HFFc6 (cell line): ENCODE data around the gene ZKSCAN3. TPM values are rescaled to one million over a fixed set of nuclear protein-coding genes. Genes with fewer than 3 reads are reported as not detected.
"Not testable (repeated sequence)": the region's sequence is repeated elsewhere in the genome, so short reads cannot be mapped to it uniquely, and the experiment has no call there.

Experiments used
- DNase-seq: peaks from one replicate; pipeline ENCODE4 v3.0.0-alpha.2; 2018
- H3K27ac Mint-ChIP-seq: 2 replicates; pipeline ENCODE4 v1.8.0; 2020; ENCODE audit warnings: mild to moderate bottlenecking, mixed read lengths
- H3K27me3 Mint-ChIP-seq: 2 replicates; pipeline ENCODE4 v1.8.0; 2021; ENCODE audit warnings: mild to moderate bottlenecking, moderate library complexity, mixed read lengths; ENCODE audit not compliant: insufficient read depth
- H3K36me3 Mint-ChIP-seq: 2 replicates; pipeline ENCODE4 v1.8.0; 2021; ENCODE audit warnings: low read depth, mixed read lengths
- H3K4me1 Mint-ChIP-seq: 2 replicates; pipeline ENCODE4 v1.8.0; 2020; ENCODE audit warnings: low read depth, mixed read lengths
- H3K4me3 Mint-ChIP-seq: 2 replicates; pipeline ENCODE4 v1.8.0; 2020; ENCODE audit warnings: mild to moderate bottlenecking, moderate library complexity, mixed read lengths
- H3K9me3 Mint-ChIP-seq: 2 replicates; pipeline ENCODE4 v1.8.0; 2020; ENCODE audit warnings: mild to moderate bottlenecking, mixed read lengths
- long read RNA-seq: library from polyadenylated mRNA; unstranded; transcript quantifications from one replicate; pipeline ENCODE4 v2.0.0, GENCODE V29; 2019
- total RNA-seq, 6 experiments: library from RNA; stranded (reverse); fragmentation: NEBNext Ultra II Directional; extraction: Animal tissue kit (Norgen Biotek cat#: 25700); gene quantifications; 2 replicates in 1 of 6; 3 replicates in 5 of 6; pipeline ENCODE4 v1.2.3, GENCODE V29; 2021
- TF ChIP-seq, protein P1 (sequence below): fragments of 200-600 bp; sonication (generic); IDR thresholded peaks from 2 replicates; pipeline ENCODE4 v1.5.0; 2021; ENCODE audit warnings: antibody characterized with exemption, mild to moderate bottlenecking

ZKSCAN3 gene
- total RNA-seq: 1 to 10 TPM; 2.8 to 4.2 (median 3.6) TPM
- long read RNA-seq, partial matches to known transcripts: 1 of 4 reads
- long read RNA-seq, other reads (novel, unspliced or antisense): 3 of 4 reads

- Mint-ChIP-seq H3K27ac (peak within 1 kb of the TSS; percentile 88), H3K4me3 (peak within 1 kb of the TSS; percentile 99), H3K4me1 (peaks cover 36% of the 10 kb centered on the region), H3K9me3 (no peaks in the 10 kb centered on the region), H3K27me3 (peaks cover 5% of the 10 kb centered on the region), H3K36me3 (peaks cover 5% of the 10 kb centered on the region; the same call in 1 of the 2 replicates)
- TF ChIP-seq, protein P1, sequence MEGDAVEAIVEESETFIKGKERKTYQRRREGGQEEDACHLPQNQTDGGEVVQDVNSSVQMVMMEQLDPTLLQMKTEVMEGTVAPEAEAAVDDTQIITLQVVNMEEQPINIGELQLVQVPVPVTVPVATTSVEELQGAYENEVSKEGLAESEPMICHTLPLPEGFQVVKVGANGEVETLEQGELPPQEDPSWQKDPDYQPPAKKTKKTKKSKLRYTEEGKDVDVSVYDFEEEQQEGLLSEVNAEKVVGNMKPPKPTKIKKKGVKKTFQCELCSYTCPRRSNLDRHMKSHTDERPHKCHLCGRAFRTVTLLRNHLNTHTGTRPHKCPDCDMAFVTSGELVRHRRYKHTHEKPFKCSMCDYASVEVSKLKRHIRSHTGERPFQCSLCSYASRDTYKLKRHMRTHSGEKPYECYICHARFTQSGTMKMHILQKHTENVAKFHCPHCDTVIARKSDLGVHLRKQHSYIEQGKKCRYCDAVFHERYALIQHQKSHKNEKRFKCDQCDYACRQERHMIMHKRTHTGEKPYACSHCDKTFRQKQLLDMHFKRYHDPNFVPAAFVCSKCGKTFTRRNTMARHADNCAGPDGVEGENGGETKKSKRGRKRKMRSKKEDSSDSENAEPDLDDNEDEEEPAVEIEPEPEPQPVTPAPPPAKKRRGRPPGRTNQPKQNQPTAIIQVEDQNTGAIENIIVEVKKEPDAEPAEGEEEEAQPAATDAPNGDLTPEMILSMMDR: no peak
- peak; percentile 75 for DNase-seq
Observed at GRCh38 chr6:28349892-28350737, at the start of gene ZKSCAN3. TSS of gene ZKSCAN3 (plus strand) at chr6:28349947. CDS start at chr6:28359587, 9,640 bp downstream.

GRCh38 chr6:28303570-28303969 is 46.2 kb upstream of the ZKSCAN3 start:
- no peak for DNase-seq
- peaks cover 10% of the 10 kb centered on the region for H3K36me3 Mint-ChIP-seq
- H3K4me1 Mint-ChIP-seq: no peaks in the 10 kb centered on the region
- no peaks in the 10 kb centered on the region for H3K27me3 Mint-ChIP-seq
- no peaks in the 10 kb centered on the region for H3K9me3 Mint-ChIP-seq
- H3K27ac Mint-ChIP-seq: no peak overlapping the region
- no peak overlapping the region for H3K4me3 Mint-ChIP-seq
- TF ChIP-seq, protein P1: no peak

DNA sequence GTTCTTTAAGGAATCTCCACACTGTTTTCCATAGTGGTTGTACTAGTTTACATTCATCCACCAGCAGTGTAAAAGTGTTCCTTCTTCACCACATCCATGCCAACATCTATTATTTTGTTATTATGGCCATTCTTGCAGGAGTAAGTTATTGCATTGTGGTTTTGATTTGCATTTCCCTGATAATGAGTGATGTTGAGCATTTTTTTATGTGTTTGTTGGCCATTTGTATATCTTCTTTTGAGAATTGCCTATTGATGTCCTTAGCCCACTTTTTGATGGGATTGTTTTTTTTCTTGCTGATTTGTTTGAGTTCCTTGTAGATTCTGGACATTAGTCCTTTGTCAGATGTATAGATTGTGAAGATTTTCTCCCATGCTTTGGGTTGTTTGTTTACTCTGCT is 43.4 kb upstream of the ZKSCAN3 start:
- not testable (repeated sequence) for DNase-seq, H3K27ac Mint-ChIP-seq, H3K4me1 Mint-ChIP-seq, H3K36me3 Mint-ChIP-seq, H3K4me3 Mint-ChIP-seq, H3K9me3 Mint-ChIP-seq, H3K27me3 Mint-ChIP-seq

- Mint-ChIP-seq H3K27ac (no peak overlapping the region), H3K9me3 (no peaks in the 10 kb centered on the region), H3K36me3 (no peaks in the 10 kb centered on the region), H3K27me3 (no peaks in the 10 kb centered on the region), H3K4me3 (no peak overlapping the region), H3K4me1 (peaks cover 7% of the 10 kb centered on the region)
- TF ChIP-seq, protein P1: no peak
- no peak for DNase-seq
Observed at GRCh38 chr6:28311139-28311823, 38.5 kb upstream of the ZKSCAN3 start.

DNA sequence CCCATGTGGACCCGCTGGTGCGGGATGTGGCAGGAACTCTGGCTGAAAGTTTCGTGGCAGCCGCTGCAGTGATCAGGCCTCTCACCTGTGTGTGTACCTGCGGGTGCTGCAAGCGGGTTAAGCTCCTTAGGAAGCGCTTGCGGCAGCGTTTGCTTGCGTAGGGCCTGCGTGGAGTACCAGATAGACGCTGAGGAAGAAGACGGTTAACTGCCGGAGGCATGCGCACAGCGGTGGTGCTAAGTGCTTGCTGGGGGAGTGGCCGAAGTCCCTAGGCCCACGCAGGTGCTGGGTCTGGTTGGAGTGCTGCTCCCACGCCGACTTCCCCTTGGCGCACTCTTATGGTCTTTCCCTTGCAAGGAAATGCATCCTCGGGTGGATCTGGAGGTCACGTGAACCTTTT is 36.8 kb upstream of the ZKSCAN3 start:
- no peaks in the 10 kb centered on the region for H3K27me3 Mint-ChIP-seq
- H3K4me3 Mint-ChIP-seq: no peak overlapping the region
- no peak for DNase-seq
- peaks cover 13% of the 10 kb centered on the region for H3K4me1 Mint-ChIP-seq
- H3K9me3 Mint-ChIP-seq: no peaks in the 10 kb centered on the region
- H3K27ac Mint-ChIP-seq: no peak overlapping the region
- no peaks in the 10 kb centered on the region for H3K36me3 Mint-ChIP-seq
- TF ChIP-seq, protein P1: no peak

GRCh38 chr6:28315628-28316027 is 34.1 kb upstream of the ZKSCAN3 start:
- Mint-ChIP-seq H3K4me3 (no peak overlapping the region), H3K36me3 (no peaks in the 10 kb centered on the region), H3K4me1 (peaks cover 16% of the 10 kb centered on the region), H3K27me3 (no peaks in the 10 kb centered on the region), H3K27ac (no peak overlapping the region; the same call in 1 of the 2 replicates), H3K9me3 (no peaks in the 10 kb centered on the region)
- peak; percentile 26 for DNase-seq
- TF ChIP-seq, protein P1: no peak

- not testable (repeated sequence) for H3K9me3 Mint-ChIP-seq, H3K4me3 Mint-ChIP-seq, H3K27ac Mint-ChIP-seq, H3K27me3 Mint-ChIP-seq, H3K36me3 Mint-ChIP-seq, DNase-seq
- H3K4me1 Mint-ChIP-seq: peaks cover 16% of the 10 kb centered on the region
Observed at GRCh38 chr6:28317866-28318265, 31.9 kb upstream of the ZKSCAN3 start.
